ENCODE measurements around the gene RPL26. TPM values are rescaled to one million over a fixed set of nuclear protein-coding genes. Genes with fewer than 3 reads are reported as not detected.

RPL26 gene
- total and polyA plus RNA-seq, 2 donors (not counting 3 experiments of a cell fraction or from before 2014, with no cell fraction given), result 1,805 to 2,229 TPM

- Histone ChIP-seq H3K27ac (ENCODE audit: insufficient read depth, low read depth, low read length) (no peak overlapping the region), H3K4me1 (ENCODE audit: control insufficient read depth, extremely low read depth, insufficient read depth, low read length) (no peaks in the 10 kb centered on the region), H3K36me3 (ENCODE audit: control insufficient read depth in 2 of 2, extremely low read depth in 1 of 2, insufficient read depth in 2 of 2, low read length in 2 of 2) (no peaks in the 10 kb centered on the region), H3K79me2 (ENCODE audit: control insufficient read depth, insufficient read depth, low read length) (no peaks in the 10 kb centered on the region), H3K9me1 (replicated peaks; ENCODE audit: control insufficient read depth, extremely low read depth, insufficient read depth, low read length) (no peaks in the 10 kb centered on the region), H4K20me1 (replicated peaks; ENCODE audit: control insufficient read depth, extremely low read depth, insufficient read depth, low read length) (no peaks in the 10 kb centered on the region), H3K27me3 (ENCODE audit: control insufficient read depth in 2 of 2, insufficient read depth in 2 of 2, low read length in 2 of 2) (peaks cover 0 to 1% of the 10 kb centered on the region in 2 experiments), H2AFZ (ENCODE audit: low read depth, low read length) (no peak overlapping the region), H3K9ac (replicated peaks; ENCODE audit: extremely low read depth, insufficient read depth, low read length) (no peak overlapping the region), H3K4me3 (replicated peaks in 1 of 3; ENCODE audit: insufficient read depth in 1 of 3, low read depth in 1 of 3, low read length in 3 of 3) (no peak overlapping the region), H3K9me3 (replicated peaks; ENCODE audit: control insufficient read depth, insufficient read depth, low read length) (no peaks in the 10 kb centered on the region), H3K4me2 (ENCODE audit: insufficient read depth, low read length) (no peak overlapping the region)
- ChIA-PET POLR2A (no interaction called here), CTCF (interaction anchor here (1.0 kb wide), 1 partner anchor 14 kb away, joined by 3 read pairs; no protein-coding TSS in a partner anchor)
- no peak for TF ChIP-seq POLR2AphosphoS5 (IDR thresholded peaks at IDR 0.05; ENCODE audit: insufficient read depth, low read depth, low read length)
- no TSS peak for BruUV-seq (replicated peaks)
- no peak for DNase-seq (ENCODE audit: low read depth, low spot score)
- intact Hi-C loops (cut with micrococcal nuclease) (loop anchor here (10.0 kb wide), 1 partner anchor 1208 kb away; no protein-coding TSS in a partner anchor), dilution Hi-C loops (cut with MboI; ENCODE audit: extremely low pct_ligation_motif_present, low sequenced_read_pairs) (no loop called here)
- no peak for FAIRE-seq
Observed at GRCh38 chr17:8332688-8333087, 50.3 kb downstream of the RPL26 start.

- DNase-seq (ENCODE audit: low read depth, low spot score), result no peak
- H3K4me1 ChIP-seq (ENCODE audit: control insufficient read depth, extremely low read depth, insufficient read depth, low read length), result peaks cover 5% of the 10 kb centered on the region
- no peak for FAIRE-seq
- intact Hi-C loops (cut with micrococcal nuclease), result loop anchor here (10.0 kb wide), 1 partner anchor 1207 kb away; no protein-coding TSS in a partner anchor
- H3K27me3 ChIP-seq (ENCODE audit: control insufficient read depth in 2 of 2, insufficient read depth in 2 of 2, low read length in 2 of 2), result peaks cover 0 to 1% of the 10 kb centered on the region in 2 experiments
- ChIA-PET POLR2A (no interaction called here), CTCF (interaction anchor here (1.0 kb wide), 1 partner anchor 14 kb away, joined by 3 read pairs; no protein-coding TSS in a partner anchor)
- H3K4me2 ChIP-seq (ENCODE audit: insufficient read depth, low read length), result no peak overlapping the region
- H3K9ac ChIP-seq (replicated peaks; ENCODE audit: extremely low read depth, insufficient read depth, low read length), result no peak overlapping the region
- H3K27ac ChIP-seq (ENCODE audit: insufficient read depth, low read depth, low read length), result no peak overlapping the region
- H4K20me1 ChIP-seq (replicated peaks; ENCODE audit: control insufficient read depth, extremely low read depth, insufficient read depth, low read length), result no peaks in the 10 kb centered on the region
- no peaks in the 10 kb centered on the region for H3K36me3 ChIP-seq (ENCODE audit: control insufficient read depth in 2 of 2, extremely low read depth in 1 of 2, insufficient read depth in 2 of 2, low read length in 2 of 2)
- dilution Hi-C loops (cut with MboI; ENCODE audit: extremely low pct_ligation_motif_present, low sequenced_read_pairs), result no loop called here
- TF ChIP-seq CTCF (IDR thresholded peaks at IDR 0.05; ENCODE audit: extremely low read depth in 1 of 2, insufficient read depth in 1 of 2, low read depth in 1 of 2, low read length in 2 of 2), result no peak
- no peak for TF ChIP-seq EZH2 (IDR thresholded peaks at IDR 0.05; ENCODE audit: borderline replicate concordance, low read depth, low read length, severe bottlenecking)
- BruUV-seq (replicated peaks), result no TSS peak
- no peak overlapping the region for H2AFZ ChIP-seq (ENCODE audit: low read depth, low read length)
- no peaks in the 10 kb centered on the region for H3K9me3 ChIP-seq (replicated peaks; ENCODE audit: control insufficient read depth, insufficient read depth, low read length)
- H3K79me2 ChIP-seq (ENCODE audit: control insufficient read depth, insufficient read depth, low read length), result no peaks in the 10 kb centered on the region
- H3K9me1 ChIP-seq (replicated peaks; ENCODE audit: control insufficient read depth, extremely low read depth, insufficient read depth, low read length), result no peaks in the 10 kb centered on the region
- no peak overlapping the region for H3K4me3 ChIP-seq (replicated peaks in 1 of 3; ENCODE audit: insufficient read depth in 1 of 3, low read depth in 1 of 3, low read length in 3 of 3)
Observed at GRCh38 chr17:8332128-8332527, 50.9 kb downstream of the RPL26 start.

Small RNA genes within 50 kb of the gene (small RNA-seq; reads per million reads assigned to genes)
- gene RF00265 (ENCODE audit: insufficient read depth, insufficient read length, low read depth, low replicate concordance), result not detected

Other genes with a start within 250 kb of the RPL26 start
- gene PER1, start 230.8 kb downstream of the RPL26 start, total RNA-seq, result 32.1 and 36.5 TPM in 2 replicates
- gene PER1, start 230.8 kb downstream of the RPL26 start, polyA plus RNA-seq, result 12.1 and 13.6 TPM in 2 replicates
- 31.7 and 35.9 TPM in 2 replicates for gene VAMP2, start 220.2 kb downstream of the RPL26 start, total RNA-seq
- 28.7 and 38.0 TPM in 2 replicates for gene VAMP2, start 220.2 kb downstream of the RPL26 start, polyA plus RNA-seq
- gene TMEM107, start 206.8 kb downstream of the RPL26 start, total RNA-seq, result 20.0 and 20.4 TPM in 2 replicates
- gene TMEM107, start 206.8 kb downstream of the RPL26 start, polyA plus RNA-seq, result 31.6 and 36.9 TPM in 2 replicates
- gene BORCS6, start 193.0 kb downstream of the RPL26 start, total RNA-seq, result 8.3 and 9.0 TPM in 2 replicates
- 8.0 and 9.7 TPM in 2 replicates for gene BORCS6, start 193.0 kb downstream of the RPL26 start, polyA plus RNA-seq
- 104 and 107 TPM in 2 replicates for gene AURKB, start 172.6 kb downstream of the RPL26 start, total RNA-seq
- gene AURKB, start 172.6 kb downstream of the RPL26 start, polyA plus RNA-seq, result 67.8 and 69.2 TPM in 2 replicates
- 49.9 and 53.2 TPM in 2 replicates for gene CTC1, start 135.1 kb downstream of the RPL26 start, total RNA-seq
- 36.3 and 38.3 TPM in 2 replicates for gene CTC1, start 135.1 kb downstream of the RPL26 start, polyA plus RNA-seq
- 84.1 and 108 TPM in 2 replicates for gene PFAS, start 133.9 kb downstream of the RPL26 start, total RNA-seq
- 31.4 and 34.1 TPM in 2 replicates for gene PFAS, start 133.9 kb downstream of the RPL26 start, polyA plus RNA-seq
- 36.5 and 36.8 TPM in 2 replicates for gene RANGRF, start 94.5 kb downstream of the RPL26 start, total RNA-seq
- gene RANGRF, start 94.5 kb downstream of the RPL26 start, polyA plus RNA-seq, result 52.7 and 52.9 TPM in 2 replicates
- 7.7 and 9.4 TPM in 2 replicates for gene SLC25A35, start 87.8 kb downstream of the RPL26 start, total RNA-seq
- 7.6 and 8.1 TPM in 2 replicates for gene SLC25A35, start 87.8 kb downstream of the RPL26 start, polyA plus RNA-seq
- gene ARHGEF15, start 73.0 kb downstream of the RPL26 start, total RNA-seq, result 78.6 and 108 TPM in 2 replicates
- gene ARHGEF15, start 73.0 kb downstream of the RPL26 start, polyA plus RNA-seq, result 119 and 355 TPM in 2 replicates
- not detected in 2 replicates for gene ODF4, start 43.4 kb downstream of the RPL26 start, total RNA-seq
- gene ODF4, start 43.4 kb downstream of the RPL26 start, polyA plus RNA-seq, result not detected in 2 replicates
- gene RNF222, start 14.6 kb upstream of the RPL26 start, total RNA-seq, result not detected in 2 replicates
- gene RNF222, start 14.6 kb upstream of the RPL26 start, polyA plus RNA-seq, result not detected in 2 replicates
- gene NDEL1, start 52.7 kb upstream of the RPL26 start, total RNA-seq, result 60.0 and 65.7 TPM in 2 replicates
- gene NDEL1, start 52.7 kb upstream of the RPL26 start, polyA plus RNA-seq, result 87.4 and 93.0 TPM in 2 replicates
- gene MYH10, start 247.5 kb upstream of the RPL26 start, total RNA-seq, result 195 and 232 TPM in 2 replicates
- gene MYH10, start 247.5 kb upstream of the RPL26 start, polyA plus RNA-seq, result 60.5 and 73.4 TPM in 2 replicates

Data from endothelial cell of umbilical vein (primary cell).